ENCODE data around the gene TRPV3. TPM values are rescaled to one million over a fixed set of nuclear protein-coding genes. Genes with fewer than 3 reads are reported as not detected.

TRPV3 gene
- total RNA-seq: 10 to 100 TPM; 21.8 to 33.2 (median 25.1) TPM

GRCh38 chr17:3557768-3558583 lies at the start of gene TRPV3:
Gene TRPV3 (minus strand): TSS chr17:3557812. CDS start chr17:3554850, 2,962 bp downstream.
- 37 to 49% methylated on average over 17 to 21 of the region's 23 CpGs for WGBS, 2 donors
- intact Hi-C loops (cut with DNase I; ENCODE audit: low total_unique reads): no loop called here
- TF ChIP-seq POLR2A (IDR thresholded peaks at IDR 0.05) (no peak), CTCF (IDR thresholded peaks at IDR 0.05) (no peak)
- DNase-seq (ENCODE audit: low spot score in 2 of 2): peak; percentile 58 to 90
- no peak within 1 kb of the TSS for H3K4me3 ChIP-seq (ENCODE audit: low read depth, poor library complexity, severe bottlenecking)

- intact Hi-C loops (cut with DNase I; ENCODE audit: low total_unique reads): no loop called here
These were observed 46.3 kb upstream of the TRPV3 start for GRCh38 chr17:3603870-3604259.

GRCh38 chr17:3603119-3603869 lies 45.7 kb upstream of the TRPV3 start:
- no peak for TF ChIP-seq CTCF (IDR thresholded peaks at IDR 0.05)
- no peak for TF ChIP-seq POLR2A (IDR thresholded peaks at IDR 0.05)
- H3K4me3 ChIP-seq (ENCODE audit: low read depth, poor library complexity, severe bottlenecking): no peak overlapping the region
- 69 to 75% methylated on average over 17 of the region's 17 CpGs for WGBS, 2 donors
- DNase-seq (ENCODE audit: low spot score in 2 of 2): no peak
- intact Hi-C loops (cut with DNase I; ENCODE audit: low total_unique reads): no loop called here

More at GRCh38 chr17:3603870-3604259, 46.3 kb upstream of the TRPV3 start:
- TF ChIP-seq CTCF (IDR thresholded peaks at IDR 0.05) (no peak), POLR2A (IDR thresholded peaks at IDR 0.05) (no peak)
- no peak for DNase-seq (ENCODE audit: low spot score in 2 of 2)
- no peak overlapping the region for H3K4me3 ChIP-seq (ENCODE audit: low read depth, poor library complexity, severe bottlenecking)
- 76 to 96% methylated on average over 2 to 4 of the region's 4 CpGs for WGBS, 2 donors

GRCh38 chr17:3602499-3602898 lies 44.9 kb upstream of the TRPV3 start:
- DNase-seq (ENCODE audit: low spot score in 2 of 2): no peak
- 84% methylated on average over 16 of the region's 16 CpGs for WGBS, 2 donors
- H3K4me3 ChIP-seq (ENCODE audit: low read depth, poor library complexity, severe bottlenecking): no peak overlapping the region
- intact Hi-C loops (cut with DNase I; ENCODE audit: low total_unique reads): no loop called here
- TF ChIP-seq POLR2A (IDR thresholded peaks at IDR 0.05) (no peak), CTCF (IDR thresholded peaks at IDR 0.05) (no peak)

- intact Hi-C loops (cut with DNase I; ENCODE audit: low total_unique reads): no loop called here
- TF ChIP-seq CTCF (IDR thresholded peaks at IDR 0.05): no peak
- TF ChIP-seq POLR2A (IDR thresholded peaks at IDR 0.05): no peak
- no peak overlapping the region for H3K4me3 ChIP-seq (ENCODE audit: low read depth, poor library complexity, severe bottlenecking)
- WGBS, 2 donors: 91 to 92% methylated on average over 15 of the region's 15 CpGs
- no peak for DNase-seq (ENCODE audit: low spot score in 2 of 2)
These were observed 43.1 kb upstream of the TRPV3 start for GRCh38 chr17:3600529-3601205.

Measured in lower leg skin (tissue), 4 donors.